NCI-H446 treated with DMSO at 0.1 percent for 48 hours (cell line): Measurements from ENCODE around the gene AKAP6.

Source experiments
- DNase-seq: peaks from one replicate; lab custom pipeline; 2025; lab: John Stamatoyannopoulos, UW

The AKAP6 gene

GRCh38 chr14:32412103-32412502, 83.0 kb downstream of the AKAP6 start:
- no peak for DNase-seq

GRCh38 chr14:32412532-32412931, 83.4 kb downstream of the AKAP6 start:
- DNase-seq: no peak

GRCh38 chr14:32413967-32414640, 85.0 kb downstream of the AKAP6 start:
- DNase-seq: no peak

GRCh38 chr14:32414808-32415255, 85.7 kb downstream of the AKAP6 start:
- DNase-seq: peak; percentile 38

- peak; percentile 43 for DNase-seq
These were observed 89.0 kb downstream of the AKAP6 start for GRCh38 chr14:32417956-32418552.

- DNase-seq: no peak
These were observed 90.3 kb downstream of the AKAP6 start for GRCh38 chr14:32419429-32419828.

- no peak for DNase-seq
These were observed 92.7 kb downstream of the AKAP6 start for GRCh38 chr14:32421781-32422180.

GRCh38 chr14:32422440-32422839, 93.3 kb downstream of the AKAP6 start:
- DNase-seq: no peak

- no peak for DNase-seq
These were observed 96.9 kb downstream of the AKAP6 start for GRCh38 chr14:32426028-32426427.

GRCh38 chr14:32426586-32427388, 97.7 kb downstream of the AKAP6 start:
- no peak for DNase-seq

- DNase-seq: no peak
These were observed 98.8 kb downstream of the AKAP6 start for GRCh38 chr14:32427726-32428528.

GRCh38 chr14:32428875-32429274, 99.8 kb downstream of the AKAP6 start:
- no peak for DNase-seq

GRCh38 chr14:32430326-32430725, 101.2 kb downstream of the AKAP6 start:
- DNase-seq: no peak

GRCh38 chr14:32432813-32433538, 103.9 kb downstream of the AKAP6 start:
- DNase-seq: no peak

- no peak for DNase-seq
These were observed 105.1 kb downstream of the AKAP6 start for GRCh38 chr14:32434180-32434579.

- DNase-seq: no peak
These were observed 105.8 kb downstream of the AKAP6 start for GRCh38 chr14:32434880-32435279.

- no peak for DNase-seq
These were observed 106.3 kb downstream of the AKAP6 start for GRCh38 chr14:32435411-32435810.

- DNase-seq: no peak
These were observed 107.9 kb downstream of the AKAP6 start for GRCh38 chr14:32436993-32437392.

GRCh38 chr14:32438517-32438916, 109.4 kb downstream of the AKAP6 start:
- DNase-seq: no peak

- DNase-seq: no peak
These were observed 115.0 kb downstream of the AKAP6 start for GRCh38 chr14:32443890-32444661.

- DNase-seq: no peak
These were observed 118.3 kb downstream of the AKAP6 start for GRCh38 chr14:32447371-32447770.
